CD14-positive monocyte (primary cell): Measurements from ENCODE around the gene SPATA12. TPM values are rescaled to one million over a fixed set of nuclear protein-coding genes. Genes with fewer than 3 reads are reported as not detected.
A peak's percentile ranks its signal among the peaks of the same experiment; 100 is the strongest.

Experiments used
- DNase-seq, 3 donors: peaks; one replicate each; pipeline ENCODE4 v3.0.0-alpha.2; 2011 to 2022
- H2AFZ ChIP-seq: 2 replicates; pipeline ENCODE4 v1.6.0; 2012; ENCODE audit warnings: mild to moderate bottlenecking, low read depth, low read length, inconsistent platforms; ENCODE audit not compliant: insufficient read depth, poor library complexity, severe bottlenecking
- H3K27ac ChIP-seq, 2 donors: 1 replicate in 1 of 2; 2 replicates in 1 of 2; pipeline ENCODE4 v1.5.1; 2012 to 2013; ENCODE audit warnings: low read length in 2 of 2, control low read depth in 1 of 2, inconsistent platforms in 1 of 2, low read depth in 1 of 2, mild to moderate bottlenecking in 1 of 2
- H3K27me3 ChIP-seq, 2 donors: one replicate each; pipeline versions ENCODE4 v1.6.0 to v1.6.1; 2011 to 2013; ENCODE audit warnings: low read length in 2 of 2; ENCODE audit not compliant: control insufficient read depth in 2 of 2, insufficient read depth in 2 of 2
- H3K36me3 ChIP-seq, 2 donors: replicated peaks in 1 of 2; 1 replicate in 1 of 2; 2 replicates in 1 of 2; pipeline versions ENCODE4 v1.5.1 to v1.6.1; 2012 to 2013; ENCODE audit warnings: low read length in 2 of 2, control low read depth in 1 of 2, inconsistent platforms in 1 of 2, mild to moderate bottlenecking in 1 of 2; ENCODE audit not compliant: insufficient read depth in 2 of 2, control insufficient read depth in 1 of 2
- H3K4me1 ChIP-seq, 2 donors: 1 replicate in 1 of 2; 2 replicates in 1 of 2; pipeline versions ENCODE4 v1.5.1 to v1.6.1; 2012 to 2013; ENCODE audit warnings: low read length in 2 of 2, control low read depth in 1 of 2, inconsistent platforms in 1 of 2, mild to moderate bottlenecking in 1 of 2, moderate library complexity in 1 of 2; ENCODE audit not compliant: insufficient read depth in 2 of 2, control insufficient read depth in 1 of 2
- H3K4me2 ChIP-seq: replicated peaks from 2 replicates; pipeline ENCODE3; 2012; ENCODE audit warnings: low read length, moderate library complexity, mild to moderate bottlenecking; ENCODE audit not compliant: poor library complexity, severe bottlenecking; ENCODE audit errors: extremely low read depth
- H3K4me3 ChIP-seq, 3 experiments: fragments of 200-600 bp in 1 of 3; sonication (generic) in 1 of 3; replicated peaks in 1 of 3; 1 replicate in 2 of 3; 2 replicates in 1 of 3; pipeline ENCODE4 v1.5.1; 2011 to 2013; ENCODE audit warnings: low read length in 3 of 3, mild to moderate bottlenecking in 3 of 3, control low read depth in 2 of 3, low read depth in 2 of 3, inconsistent platforms in 1 of 3, moderate library complexity in 1 of 3
- H3K79me2 ChIP-seq: 2 replicates; pipeline ENCODE4 v1.6.0; 2012; ENCODE audit warnings: mild to moderate bottlenecking, control low read depth, inconsistent platforms, low read length, moderate library complexity; ENCODE audit not compliant: insufficient read depth
- H3K9ac ChIP-seq: 2 replicates; pipeline ENCODE4 v1.6.0; 2017; ENCODE audit warnings: low read length, mild to moderate bottlenecking; ENCODE audit not compliant: insufficient read depth, poor library complexity, severe bottlenecking
- H3K9me3 ChIP-seq, 2 donors: replicated peaks in 1 of 2; 1 replicate in 1 of 2; 2 replicates in 1 of 2; pipeline versions ENCODE4 v1.5.1 to v1.6.1; 2012 to 2013; ENCODE audit warnings: low read length in 2 of 2, control low read depth in 1 of 2; ENCODE audit not compliant: control insufficient read depth in 1 of 2, insufficient read depth in 1 of 2
- H4K20me1 ChIP-seq: 2 replicates; pipeline ENCODE4 v1.6.0; 2012; ENCODE audit warnings: mild to moderate bottlenecking, low read length, control low read depth, moderate library complexity; ENCODE audit not compliant: insufficient read depth
- H3K27ac Mint-ChIP-seq, 7 donors: one replicate each; pipeline ENCODE4 v1.8.0; 2020; ENCODE audit warnings: mild to moderate bottlenecking in 7 of 7, mixed read lengths in 7 of 7, moderate library complexity in 6 of 7, inconsistent platforms in 2 of 7
- H3K27me3 Mint-ChIP-seq, 3 donors: one replicate each; pipeline ENCODE4 v1.8.0; 2021 to 2022; ENCODE audit warnings: low read depth in 3 of 3, mild to moderate bottlenecking in 3 of 3, mixed read lengths in 3 of 3, moderate library complexity in 3 of 3, inconsistent platforms in 1 of 3
- H3K36me3 Mint-ChIP-seq, 2 donors: one replicate each; pipeline ENCODE4 v1.8.0; 2020; ENCODE audit warnings: mixed read lengths in 2 of 2, inconsistent platforms in 1 of 2, mild to moderate bottlenecking in 1 of 2
- H3K4me1 Mint-ChIP-seq: one replicate; pipeline ENCODE4 v1.8.0; 2020; ENCODE audit warnings: mild to moderate bottlenecking, mixed read lengths
- H3K4me3 Mint-ChIP-seq, 2 donors: one replicate each; pipeline ENCODE4 v1.8.0; 2020; ENCODE audit warnings: mild to moderate bottlenecking in 2 of 2, mixed read lengths in 2 of 2, moderate library complexity in 1 of 2
- H3K9me3 Mint-ChIP-seq, 7 donors: one replicate each; pipeline ENCODE4 v1.8.0; 2020 to 2022; ENCODE audit warnings: mixed read lengths in 7 of 7, mild to moderate bottlenecking in 6 of 7, moderate library complexity in 6 of 7, inconsistent platforms in 2 of 7
- WGBS: methylation state at CpG from one replicate; pipeline ENCODE4 v1.1.5; 2013; ENCODE audit warnings: missing lambda C conversion rate; ENCODE audit not compliant: insufficient coverage; 5-methylcytosine and 5-hydroxymethylcytosine counted together
- intact Hi-C, 2 donors: fragments of 100-400 bp; cut with micrococcal nuclease; formaldehyde crosslinking; loops; one replicate each; pipeline versions ENCODE4 v1.15.0 to v1.15.1; 2023
- polyA plus RNA-seq, 3 donors: library from polyadenylated mRNA; depleted of rRNA in 1 of 3; unstranded in 2 of 3; stranded (reverse) in 1 of 3; fragments of 300-500 nt in 2 of 3; fragments of >200 nt in 1 of 3; fragmentation: Illumina TruSeq in 2 of 3; gene quantifications; 1 replicate in 2 of 3; 2 replicates in 1 of 3; pipeline ENCODE4 v1.2.3, GENCODE V29; 2012 to 2021
- TF ChIP-seq, protein P1 (sequence below): fragments of 200-600 bp; IDR thresholded peaks from one replicate; pipeline ENCODE4 v1.8.0; 2022; ENCODE audit warnings: antibody characterized with exemption, mild to moderate bottlenecking

The SPATA12 gene
- polyA plus RNA-seq, 3 donors, result 0.07 to 0.16 (median 0.10) TPM

DNA sequence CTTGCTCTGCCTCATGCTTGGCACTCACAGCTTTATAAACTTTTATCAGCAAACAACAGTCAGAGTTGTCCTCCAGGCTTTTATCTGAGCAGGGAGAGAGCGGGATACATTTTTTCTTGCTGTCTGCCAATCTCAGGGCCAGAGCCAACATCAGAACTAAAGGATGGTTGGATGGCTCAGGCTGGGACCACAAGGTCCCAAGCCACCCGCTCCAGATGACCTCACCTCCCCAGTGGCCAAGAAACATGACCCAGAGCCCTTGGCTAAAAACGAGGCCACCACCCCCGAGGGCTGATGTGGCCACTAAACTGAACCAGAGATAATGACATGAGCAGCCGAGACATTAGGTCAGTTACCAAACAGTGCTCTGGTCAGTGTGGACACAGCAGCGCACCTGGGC is 18.8 kb upstream of the SPATA12 start:
- H3K4me1 Mint-ChIP-seq, result no peaks in the 10 kb centered on the region
- peak overlapping the region in 1 of 7 donors; percentile 9 for H3K27ac Mint-ChIP-seq
- Histone ChIP-seq H4K20me1 (no peaks in the 10 kb centered on the region), H3K9me3 (no peaks in the 10 kb centered on the region), H3K4me2 (no peak overlapping the region), H3K79me2 (no peaks in the 10 kb centered on the region), H3K9ac (no peak overlapping the region), H3K4me1 (no peaks in the 10 kb centered on the region), H3K4me3 (no peak overlapping the region), H3K27me3 (no peaks in the 10 kb centered on the region), H3K36me3 (no peaks in the 10 kb centered on the region), H2AFZ (no peak overlapping the region), H3K27ac (no peak overlapping the region)
- H3K4me3 Mint-ChIP-seq, result no peak overlapping the region
- intact Hi-C loops, result no loop called here
- DNase-seq, result no peak
- TF ChIP-seq, protein P1, sequence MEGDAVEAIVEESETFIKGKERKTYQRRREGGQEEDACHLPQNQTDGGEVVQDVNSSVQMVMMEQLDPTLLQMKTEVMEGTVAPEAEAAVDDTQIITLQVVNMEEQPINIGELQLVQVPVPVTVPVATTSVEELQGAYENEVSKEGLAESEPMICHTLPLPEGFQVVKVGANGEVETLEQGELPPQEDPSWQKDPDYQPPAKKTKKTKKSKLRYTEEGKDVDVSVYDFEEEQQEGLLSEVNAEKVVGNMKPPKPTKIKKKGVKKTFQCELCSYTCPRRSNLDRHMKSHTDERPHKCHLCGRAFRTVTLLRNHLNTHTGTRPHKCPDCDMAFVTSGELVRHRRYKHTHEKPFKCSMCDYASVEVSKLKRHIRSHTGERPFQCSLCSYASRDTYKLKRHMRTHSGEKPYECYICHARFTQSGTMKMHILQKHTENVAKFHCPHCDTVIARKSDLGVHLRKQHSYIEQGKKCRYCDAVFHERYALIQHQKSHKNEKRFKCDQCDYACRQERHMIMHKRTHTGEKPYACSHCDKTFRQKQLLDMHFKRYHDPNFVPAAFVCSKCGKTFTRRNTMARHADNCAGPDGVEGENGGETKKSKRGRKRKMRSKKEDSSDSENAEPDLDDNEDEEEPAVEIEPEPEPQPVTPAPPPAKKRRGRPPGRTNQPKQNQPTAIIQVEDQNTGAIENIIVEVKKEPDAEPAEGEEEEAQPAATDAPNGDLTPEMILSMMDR, result no peak
- 82% methylated on average over 5 of the region's 6 CpGs for WGBS
- no peaks in the 10 kb centered on the region for H3K36me3 Mint-ChIP-seq
- H3K9me3 Mint-ChIP-seq, result peaks cover 0 to 4% (median 0%) of the 10 kb centered on the region in 7 donors
- peaks cover 0 to 4% (median 2%) of the 10 kb centered on the region in 3 donors for H3K27me3 Mint-ChIP-seq

DNA sequence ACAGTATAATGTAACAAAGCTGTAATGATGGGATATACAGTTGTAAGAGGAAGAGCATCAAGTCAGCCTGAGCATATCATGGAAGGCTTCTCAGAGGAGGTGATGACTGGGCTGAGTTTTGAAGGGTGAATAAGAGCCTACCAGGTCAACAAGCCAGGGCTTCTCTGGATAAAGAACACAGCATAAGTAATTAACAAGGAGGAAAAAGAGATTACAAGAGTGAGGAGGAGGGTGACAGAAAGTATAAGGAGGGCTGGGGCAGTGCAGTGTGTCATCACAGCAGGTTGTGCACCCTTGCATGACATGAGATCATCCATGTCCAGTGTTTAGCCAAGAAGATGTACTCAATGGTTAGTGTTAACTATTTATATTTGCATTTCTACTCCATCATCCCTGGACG is 16.9 kb upstream of the SPATA12 start:
- Histone ChIP-seq H2AFZ (no peak overlapping the region), H3K27ac (no peak overlapping the region), H3K27me3 (no peaks in the 10 kb centered on the region), H3K4me3 (no peak overlapping the region), H3K4me1 (no peaks in the 10 kb centered on the region), H3K36me3 (no peaks in the 10 kb centered on the region), H4K20me1 (no peaks in the 10 kb centered on the region), H3K79me2 (no peaks in the 10 kb centered on the region), H3K4me2 (no peak overlapping the region), H3K9me3 (no peaks in the 10 kb centered on the region), H3K9ac (no peak overlapping the region)
- H3K36me3 Mint-ChIP-seq, result no peaks in the 10 kb centered on the region
- no peak overlapping the region for H3K4me3 Mint-ChIP-seq
- H3K9me3 Mint-ChIP-seq, result peaks cover 0 to 4% (median 0%) of the 10 kb centered on the region in 7 donors
- DNase-seq, result no peak
- H3K4me1 Mint-ChIP-seq, result peaks cover 4% of the 10 kb centered on the region
- WGBS, result no CpG with 5 or more reads among the region's 1 CpG
- TF ChIP-seq, protein P1, result no peak
- peaks cover 0 to 6% (median 4%) of the 10 kb centered on the region in 3 donors for H3K27me3 Mint-ChIP-seq
- intact Hi-C loops, result no loop called here
- H3K27ac Mint-ChIP-seq, result no peak overlapping the region
